GM21526 (cell line): ENCODE data around the gene ADAMTS4.
A peak's percentile ranks its signal among the peaks of the same experiment; 100 is the strongest.

Source experiments
- ATAC-seq: cut with Tn5 transposase; IDR thresholded peaks from one replicate; pipeline ENCODE4 v1.9.1; 2021; ENCODE audit warnings: moderate library complexity; ENCODE audit not compliant: unreplicated experiment, low FRiP score

ADAMTS4 gene

DNA sequence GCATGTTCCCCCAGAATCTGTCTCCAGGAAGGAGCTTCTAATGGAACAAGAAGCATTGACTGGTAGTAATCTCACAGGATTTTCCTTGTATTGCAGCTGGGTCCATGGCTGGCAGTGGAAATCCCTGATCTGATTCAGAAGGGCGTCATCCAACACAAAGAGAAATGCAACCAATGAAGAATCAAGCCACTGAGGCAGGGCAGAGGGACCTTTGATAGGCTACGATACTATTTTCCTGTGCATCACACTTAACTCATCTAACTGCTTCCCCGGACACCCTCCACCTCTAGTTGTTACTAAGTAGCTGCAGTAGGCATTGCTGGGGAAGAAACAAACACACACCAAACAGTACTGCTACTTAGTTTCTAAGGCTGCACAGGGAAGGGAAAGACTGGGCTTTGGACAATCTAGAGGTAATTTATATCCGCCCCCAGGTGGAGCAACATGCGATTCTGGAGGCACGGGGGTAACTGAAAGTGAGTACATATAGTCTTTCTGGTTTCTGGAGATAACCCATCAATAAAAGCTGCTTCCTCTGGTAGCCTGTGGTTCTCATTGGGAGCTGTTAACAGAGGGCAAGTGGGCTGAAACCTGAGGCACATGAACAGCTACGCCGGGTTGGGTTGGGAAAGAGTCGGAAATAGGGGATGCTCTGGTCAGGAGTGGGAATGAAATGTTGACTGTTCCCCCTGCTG lies 40.4 kb downstream of the ADAMTS4 start:
- ATAC-seq: peak; percentile 5

DNA sequence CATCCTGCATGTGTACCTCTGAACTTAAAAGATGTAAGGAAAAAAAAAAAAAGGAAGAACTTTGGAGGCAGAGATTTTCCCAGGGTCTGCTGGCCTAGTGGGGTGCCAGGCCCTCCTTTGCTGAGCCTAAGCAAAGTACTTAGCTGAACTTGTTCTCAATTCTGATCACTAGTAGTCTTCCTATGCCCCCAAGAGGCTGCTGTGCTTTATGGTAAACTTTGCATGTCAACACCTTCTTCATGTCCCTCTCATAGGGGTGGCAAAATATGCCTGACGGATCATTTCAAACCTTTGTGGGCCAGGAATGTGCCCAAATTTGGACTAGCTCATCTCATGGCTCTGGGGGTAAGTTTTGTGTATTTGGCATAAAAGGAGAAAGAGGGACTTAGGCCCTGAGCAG lies 41.0 kb downstream of the ADAMTS4 start:
- ATAC-seq: no peak

DNA sequence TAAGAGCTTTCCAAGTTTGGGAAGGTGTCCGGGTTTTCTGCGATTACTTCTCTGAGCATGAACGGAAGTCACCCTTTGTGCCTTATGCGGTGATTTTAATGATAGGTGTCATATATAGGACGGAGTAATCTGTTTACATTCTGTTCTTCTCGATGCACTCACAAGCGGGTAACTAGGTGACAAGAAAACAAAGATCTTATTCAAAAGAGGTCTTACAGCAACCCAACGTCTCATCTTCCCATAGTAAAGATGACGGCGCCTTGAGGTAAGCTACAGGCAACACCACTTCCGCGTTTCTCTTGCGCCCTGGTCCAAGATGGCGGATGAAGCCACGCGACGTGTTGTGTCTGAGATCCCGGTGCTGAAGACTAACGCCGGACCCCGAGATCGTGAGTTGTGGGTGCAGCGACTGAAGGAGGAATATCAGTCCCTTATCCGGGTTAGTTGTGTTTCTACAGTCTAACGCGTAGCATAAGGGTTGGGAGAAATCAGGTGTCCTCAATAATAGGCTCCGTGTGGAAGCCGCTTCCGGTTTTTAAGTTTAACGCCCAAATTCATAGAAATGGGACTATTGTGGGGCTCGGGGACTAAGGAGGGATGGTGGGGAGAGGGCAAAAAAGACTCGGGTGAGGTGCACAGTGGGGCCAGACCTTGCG lies 45.0 kb downstream of the ADAMTS4 start, which contains the start of gene UFC1:
TSS of gene UFC1 (plus strand) at position 297 of the 656 bp plus-strand sequence. CDS start at position 317, 20 bp downstream.
- no peak for ATAC-seq

DNA sequence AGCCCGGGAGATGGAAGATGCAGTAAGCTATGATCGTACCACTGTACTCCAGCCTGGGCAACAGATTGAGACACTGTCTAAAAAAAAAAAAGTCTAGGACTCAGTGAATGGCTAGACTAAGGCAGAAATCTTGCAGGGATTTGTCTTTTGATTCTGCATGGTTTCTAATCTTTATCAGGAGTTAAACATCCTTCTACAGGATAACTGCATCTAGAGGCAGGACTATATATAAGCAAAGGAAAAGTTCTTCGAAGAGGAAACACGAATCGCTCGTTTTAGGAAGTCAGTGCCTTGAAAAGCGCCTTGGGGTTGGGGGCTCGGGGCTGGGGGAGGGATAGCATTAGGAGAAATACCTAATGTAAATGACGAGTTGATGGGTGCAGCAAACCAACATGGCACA lies 45.7 kb downstream of the ADAMTS4 start:
- ATAC-seq: no peak

DNA sequence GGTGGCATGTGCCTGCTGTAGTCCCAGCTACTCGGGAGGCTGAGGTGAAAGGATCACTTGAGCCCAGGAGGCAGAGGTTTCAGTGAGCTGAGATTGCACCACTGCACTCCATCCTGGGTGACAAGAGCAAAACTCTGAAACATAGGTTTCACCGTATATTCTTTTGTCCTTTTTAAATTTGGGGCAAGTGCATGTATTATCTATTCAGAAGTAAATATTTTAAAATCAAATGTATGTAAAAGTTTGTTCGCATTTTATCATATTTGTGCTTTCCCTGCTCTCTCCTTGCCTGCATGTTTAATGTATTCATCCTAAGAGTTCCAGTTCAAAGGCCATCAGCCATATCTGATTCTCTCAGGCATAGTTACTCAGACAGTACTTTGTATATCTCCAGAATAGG lies 53.0 kb downstream of the ADAMTS4 start:
- ATAC-seq: no peak

DNA sequence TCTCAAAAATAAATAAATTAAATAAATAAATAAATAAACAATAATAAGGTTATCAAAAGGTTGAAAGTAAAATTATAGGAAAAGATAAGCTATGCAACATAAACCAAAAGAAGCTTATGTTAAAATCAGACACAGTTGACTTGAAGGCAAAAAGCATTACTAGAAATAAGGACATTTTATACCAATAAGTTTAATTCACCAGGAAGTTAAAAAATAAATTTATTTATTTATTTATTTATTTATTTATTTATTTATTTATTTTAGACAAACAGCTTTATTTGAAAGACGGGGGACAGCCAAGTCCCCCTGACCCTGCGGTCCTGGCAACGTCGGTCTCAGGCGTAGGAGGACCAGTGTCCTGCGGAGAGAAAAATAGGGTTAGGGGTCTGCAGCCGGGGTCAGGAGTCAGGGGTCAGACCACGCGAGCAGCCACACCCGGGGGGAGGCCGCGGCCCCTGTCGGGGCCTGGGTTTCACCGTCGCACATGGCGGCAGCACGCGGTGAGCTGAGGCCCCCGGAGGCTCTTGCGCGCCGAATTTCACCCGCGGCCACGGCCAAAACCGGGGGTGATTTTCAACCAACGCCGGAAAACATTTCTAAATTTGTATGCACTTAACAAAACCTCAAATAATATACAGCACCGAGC lies 58.0 kb downstream of the ADAMTS4 start:
- no peak for ATAC-seq

DNA sequence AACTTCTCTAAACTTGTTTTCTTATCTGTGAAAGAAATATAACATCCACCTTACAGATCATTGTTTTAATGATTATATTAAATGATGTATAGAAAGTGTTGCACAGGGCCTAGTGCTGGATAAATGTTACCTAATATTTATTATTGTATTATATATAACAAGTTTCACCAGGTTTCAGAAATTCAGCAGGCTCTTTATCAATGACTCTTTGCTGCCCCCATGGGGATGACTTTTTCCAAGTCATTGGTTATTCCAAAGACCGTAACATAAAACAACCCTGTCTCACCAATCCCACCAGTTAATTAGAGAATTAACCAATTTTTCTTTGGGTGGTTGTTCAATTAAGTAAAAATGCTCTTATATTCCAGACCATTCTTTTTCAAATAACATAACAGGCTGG lies 59.1 kb downstream of the ADAMTS4 start:
- ATAC-seq: no peak

DNA sequence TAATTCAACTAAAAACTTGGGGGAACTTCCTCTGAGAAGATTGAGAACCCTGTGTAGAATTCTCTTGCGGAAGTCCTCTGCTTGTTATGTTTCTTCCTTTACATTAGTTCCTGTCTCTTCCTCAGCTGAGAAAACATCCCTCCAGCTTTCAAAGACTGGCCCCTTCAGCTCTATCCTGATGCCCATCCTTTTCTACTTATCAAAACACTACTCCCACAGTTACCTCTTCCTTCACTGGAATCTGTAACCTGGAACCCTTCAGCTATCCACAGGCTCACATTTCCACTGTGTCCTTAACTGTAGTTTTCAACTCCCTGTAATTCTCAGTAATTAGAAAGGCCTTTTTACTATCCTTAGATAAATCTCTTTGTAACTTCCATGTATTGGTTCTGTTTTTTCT lies 60.4 kb downstream of the ADAMTS4 start:
- no peak for ATAC-seq

DNA sequence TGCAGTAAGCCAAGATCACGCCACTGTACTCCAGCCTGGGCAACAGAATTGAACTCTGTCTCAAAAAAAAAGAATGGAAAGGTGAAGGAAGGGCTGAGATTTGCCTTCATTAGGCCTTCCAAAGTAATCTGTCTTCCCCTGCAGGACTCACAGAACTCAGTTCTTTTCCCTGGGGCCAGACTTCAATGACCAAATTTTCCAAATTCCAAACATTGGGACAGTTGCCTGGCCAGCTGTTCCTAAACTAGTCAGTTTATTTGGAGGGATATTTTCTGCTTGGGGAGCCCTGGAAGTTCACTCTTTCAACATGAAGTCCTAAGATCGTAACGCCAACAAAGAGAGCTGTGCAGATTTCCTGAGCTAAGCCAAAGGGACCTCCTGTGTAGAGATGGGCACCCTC lies 61.0 kb downstream of the ADAMTS4 start:
- ATAC-seq: no peak
